Renal cortical epithelial cell (primary cell): ENCODE measurements around the gene WDR38. TPM values are rescaled to one million over a fixed set of nuclear protein-coding genes. Genes with fewer than 3 reads are reported as not detected.
A peak's percentile ranks its signal among the peaks of the same experiment; 100 is the strongest.

Source experiments
- DNase-seq: peaks from one replicate; pipeline ENCODE4 v3.0.0-alpha.2; 2011; ENCODE audit warnings: low read depth
- total RNA-seq: library from RNA; depleted of rRNA; stranded (reverse); fragments of >200 nt; gene quantifications from 2 replicates; pipeline ENCODE4 v1.2.3, GENCODE V29; 2014

WDR38 gene
- total RNA-seq, result not detected in 2 replicates

- DNase-seq, result peak; percentile 41
Measured at GRCh38 chr9:124852829-124853531, at the start of gene WDR38. WDR38 (plus strand) TSS chr9:124853460; CDS start chr9:124853532, 72 bp downstream.

- no peak for DNase-seq
Measured at GRCh38 chr9:124803911-124804310, 49.3 kb upstream of the WDR38 start.

GRCh38 chr9:124805186-124805585 is 48.1 kb upstream of the WDR38 start:
- DNase-seq, result no peak

GRCh38 chr9:124808246-124808956 is 44.9 kb upstream of the WDR38 start:
- DNase-seq, result no peak

- DNase-seq, result no peak
Measured at GRCh38 chr9:124809211-124809610, 44.0 kb upstream of the WDR38 start.

GRCh38 chr9:124809741-124810500 is 43.3 kb upstream of the WDR38 start:
- DNase-seq, result no peak

- peak; percentile 50 for DNase-seq
Measured at GRCh38 chr9:124810663-124811355, 42.5 kb upstream of the WDR38 start.

- DNase-seq, result peak; percentile 92
Measured at GRCh38 chr9:124812441-124812876, 40.8 kb upstream of the WDR38 start.

GRCh38 chr9:124813041-124813440 is 40.2 kb upstream of the WDR38 start:
- no peak for DNase-seq

GRCh38 chr9:124813501-124814163 is 39.6 kb upstream of the WDR38 start:
- no peak for DNase-seq

GRCh38 chr9:124814164-124814535 is 39.1 kb upstream of the WDR38 start:
- DNase-seq, result no peak

GRCh38 chr9:124815601-124816000 is 37.7 kb upstream of the WDR38 start:
- DNase-seq, result no peak

- DNase-seq, result peak; percentile 29
Measured at GRCh38 chr9:124818431-124819281, 34.6 kb upstream of the WDR38 start.

GRCh38 chr9:124820698-124821623 is 32.3 kb upstream of the WDR38 start:
- DNase-seq, result no peak

- DNase-seq, result no peak
Measured at GRCh38 chr9:124828489-124829333, 24.5 kb upstream of the WDR38 start.

- no peak for DNase-seq
Measured at GRCh38 chr9:124829334-124829669, 24.0 kb upstream of the WDR38 start.

- DNase-seq, result no peak
Measured at GRCh38 chr9:124830593-124830992, 22.7 kb upstream of the WDR38 start.

GRCh38 chr9:124831642-124832364 is 21.5 kb upstream of the WDR38 start:
- DNase-seq, result no peak
